HCT116 (cell line): Measurements from ENCODE around the gene ZNF585A. TPM values are rescaled to one million over a fixed set of nuclear protein-coding genes. Genes with fewer than 3 reads are reported as not detected.

Experiments
- ATAC-seq: fragments of 200-7000 bp; cut with Tn5 transposase; 2 replicates; pipeline ENCODE4 v1.9.1; 2020; ENCODE audit warnings: mild to moderate bottlenecking, moderate library complexity
- BruUV-seq: library from RNA; stranded (reverse); fragments of 400-500 nt; replicated peaks from 2 replicates; lab custom pipeline; 2021; lab: Mats Ljungman, UMichigan
- CTCF ChIA-PET: fragments of 300-600 bp; sonication (Branson Sonifier 250); formaldehyde crosslinking; loops from one replicate; lab custom pipeline; 2021; ENCODE audit warnings: antibody characterized with exemption; lab: Charles Lee
- POLR2A ChIA-PET: fragments of 300-600, 350-600 bp; sonication (Branson Sonifier 250); formaldehyde crosslinking; loops from one replicate; lab custom pipeline; 2021; ENCODE audit warnings: antibody characterized with exemption; lab: Charles Lee
- RAD21 ChIA-PET, 2 experiments: fragments of 300-600 bp; sonication (Branson Sonifier 250); formaldehyde crosslinking; loops; one replicate each; lab custom pipeline; 2023; ENCODE audit warnings: low total read pairs in 2 of 2; ENCODE audit not compliant: uncharacterized antibody in 2 of 2, unreplicated experiment in 2 of 2, low non-redundant PET in 1 of 2; lab: Charles Lee
- DNase-seq: peaks from one replicate; pipeline ENCODE4 v3.0.0-alpha.2; 2010; ENCODE audit warnings: low read depth, low spot score
- H2AFZ ChIP-seq: fragments of 200-600 bp; shearing (Covaris generic), sonication (generic); 2 replicates; pipeline ENCODE4 v1.6.1; 2017; ENCODE audit warnings: low read depth, mixed run types, mixed read lengths, antibody characterized with exemption, low read length; ENCODE audit not compliant: poor library complexity, severe bottlenecking
- H3K27ac ChIP-seq: 2 replicates; pipeline ENCODE4 v1.5.1; 2012; ENCODE audit warnings: low read depth, low read length
- H3K27me3 ChIP-seq: fragments of 200-600 bp; sonication (generic); 2 replicates; pipeline ENCODE4 v1.6.1; 2016; ENCODE audit warnings: mixed run types, low read length, mixed read lengths; ENCODE audit not compliant: insufficient read depth
- H3K36me3 ChIP-seq, 2 experiments: fragments of 200-500 bp in 1 of 2; fragments of 200-600 bp in 1 of 2; sonication (Bioruptor generic) in 1 of 2; sonication (generic) in 1 of 2; 2 replicates each; pipeline versions ENCODE4 v1.5.1 to v1.6.1; 2014 to 2016; ENCODE audit warnings: low read length in 2 of 2, inconsistent platforms in 1 of 2, mixed read lengths in 1 of 2, mixed run types in 1 of 2; ENCODE audit not compliant: insufficient read depth in 2 of 2, control insufficient read depth in 1 of 2
- H3K4me1 ChIP-seq, 2 experiments: fragments of 200-600 bp in 1 of 2; sonication (generic) in 1 of 2; 2 replicates each; pipeline versions ENCODE4 v1.5.1 to v1.6.1; 2012 to 2017; ENCODE audit warnings: low read length in 2 of 2, inconsistent platforms in 1 of 2, mild to moderate bottlenecking in 1 of 2, mixed read lengths in 1 of 2, mixed run types in 1 of 2, moderate library complexity in 1 of 2; ENCODE audit not compliant: insufficient read depth in 2 of 2, control insufficient read depth in 1 of 2
- H3K4me2 ChIP-seq: fragments of 200-600 bp; sonication (generic); 2 replicates; pipeline ENCODE4 v1.6.1; 2017; ENCODE audit warnings: mixed run types, low read length, mixed read lengths
- H3K4me3 ChIP-seq, 2 experiments: fragments of 200-600 bp in 1 of 2; sonication (generic) in 1 of 2; replicated peaks in 1 of 2; 2 replicates each; pipeline ENCODE4 v1.5.1; 2011 to 2016; ENCODE audit warnings: low read length in 2 of 2, control low read depth in 1 of 2, low read depth in 1 of 2, mild to moderate bottlenecking in 1 of 2, mixed read lengths in 1 of 2, mixed run types in 1 of 2
- H3K79me2 ChIP-seq: fragments of 200-600 bp; sonication (generic); 2 replicates; pipeline ENCODE4 v1.6.1; 2017; ENCODE audit warnings: mild to moderate bottlenecking, mixed run types, low read length, moderate library complexity, mixed read lengths; ENCODE audit not compliant: insufficient read depth
- H3K9ac ChIP-seq: fragments of 200-600 bp; sonication (generic); 2 replicates; pipeline ENCODE4 v1.6.1; 2016; ENCODE audit warnings: low read length, mixed read lengths
- H3K9me2 ChIP-seq: fragments of 200-600 bp; sonication (generic), shearing (Covaris generic); 2 replicates; pipeline ENCODE4 v1.6.1; 2017; ENCODE audit warnings: mixed run types, mild to moderate bottlenecking, moderate library complexity; ENCODE audit not compliant: insufficient read depth
- H3K9me3 ChIP-seq, 2 experiments: fragments of 200-500 bp in 1 of 2; fragments of 200-600 bp in 1 of 2; sonication (Bioruptor generic) in 1 of 2; sonication (generic) in 1 of 2; 2 replicates each; pipeline ENCODE4 v1.6.1; 2014 to 2017; ENCODE audit warnings: low read length in 2 of 2, mixed read lengths in 2 of 2, inconsistent platforms in 1 of 2, low read depth in 1 of 2, mild to moderate bottlenecking in 1 of 2, mixed run types in 1 of 2, moderate library complexity in 1 of 2; ENCODE audit not compliant: control insufficient read depth in 1 of 2, insufficient read depth in 1 of 2
- H4K20me1 ChIP-seq: fragments of 200-600 bp; sonication (generic), shearing (Covaris generic); 2 replicates; pipeline ENCODE4 v1.6.1; 2017; ENCODE audit warnings: mixed run types, mild to moderate bottlenecking, moderate library complexity; ENCODE audit not compliant: insufficient read depth
- ATF3 ChIP-seq: IDR thresholded peaks from 2 replicates; pipeline ENCODE4 v1.6.1; 2012
- CBX3 ChIP-seq: IDR thresholded peaks from 2 replicates; pipeline ENCODE4 v1.6.1; 2012; ENCODE audit warnings: low read depth
- ELF1 ChIP-seq: IDR thresholded peaks from 2 replicates; pipeline ENCODE4 v1.6.1; 2012; ENCODE audit warnings: low read depth, borderline replicate concordance
- FOSL1 ChIP-seq: IDR thresholded peaks from 2 replicates; pipeline ENCODE4 v1.6.1; 2012; ENCODE audit warnings: low read depth
- POLR2A ChIP-seq: IDR thresholded peaks from 2 replicates; pipeline ENCODE4 v1.7.0; 2011; ENCODE audit warnings: borderline replicate concordance; ENCODE audit not compliant: insufficient read depth, insufficient read length; ENCODE audit errors: extremely low read depth
- POLR2AphosphoS5 ChIP-seq: IDR thresholded peaks from 2 replicates; pipeline ENCODE4 v1.6.1; 2011; ENCODE audit warnings: mild to moderate bottlenecking, low read depth, low read length, moderate library complexity
- SIN3A ChIP-seq: IDR thresholded peaks from 2 replicates; pipeline ENCODE4 v1.6.1; 2012; ENCODE audit warnings: low read depth
- SP1 ChIP-seq: IDR thresholded peaks from 2 replicates; pipeline ENCODE4 v1.6.1; 2012; ENCODE audit warnings: low read depth
- YY1 ChIP-seq: IDR thresholded peaks from 2 replicates; pipeline ENCODE4 v1.6.1; 2011; ENCODE audit warnings: low read length, low read depth, moderate library complexity, mild to moderate bottlenecking; ENCODE audit not compliant: insufficient replicate concordance; ENCODE audit errors: extremely low read depth
- ZBTB33 ChIP-seq: IDR thresholded peaks from 2 replicates; pipeline ENCODE4 v1.6.1; 2011; ENCODE audit warnings: mild to moderate bottlenecking, low read length, moderate library complexity; ENCODE audit not compliant: insufficient replicate concordance; ENCODE audit errors: extremely low read depth
- ZFX ChIP-seq: fragments of 450-650 bp; IDR thresholded peaks from 2 replicates; pipeline ENCODE4 v1.6.1; 2017
- intact Hi-C: fragments of 100-400 bp; cut with micrococcal nuclease; formaldehyde crosslinking; loops from 2 replicates; pipeline ENCODE4 v1.10.0; 2022
- total RNA-seq: library from RNA; stranded (reverse); gene quantifications from one replicate; pipeline ENCODE4 v1.2.1, GENCODE V29; 2021; ENCODE audit not compliant: unreplicated experiment

Gene ZNF585A
- total RNA-seq, 1 experiment from 2014 or later, result 3.9 TPM

- ChIA-PET CTCF (no interaction called here), RAD21 (no interaction called here), POLR2A (interaction anchor here (0.5 to 1.4 kb wide), 5 partner anchors 9 to 1002 kb away, joined by 3 to 5 read pairs (median 4); partner anchors contain the start of gene ZNF585A)
- H3K4me3 ChIP-seq, result peak within 1 kb of the TSS; percentile 93 to 100
- no peaks in the 10 kb centered on the region for H3K27me3 ChIP-seq
- ATAC-seq, result peak; percentile 94
- H3K9me2 ChIP-seq, result no peaks in the 10 kb centered on the region
- no peaks in the 10 kb centered on the region; a peak in 1 of 4 replicates for H3K9me3 ChIP-seq
- H2AFZ ChIP-seq, result peak within 1 kb of the TSS; percentile 97
- H4K20me1 ChIP-seq, result no peaks in the 10 kb centered on the region
- 0 out of 2 replicates have a peak, but pooled peaks have one; percentile 27 for TF ChIP-seq CBX3
- peak; percentile 79 for TF ChIP-seq ELF1
- TF ChIP-seq ATF3, result no peak
- peak; percentile 34; the same call in 1 of the 2 replicates for TF ChIP-seq SIN3A
- TF ChIP-seq YY1, result peak; percentile 90
- TF ChIP-seq ZFX, result peak; percentile 41; the same call in 1 of the 2 replicates
- TF ChIP-seq FOSL1, result no peak
- TF ChIP-seq POLR2A, result peak; percentile 13
- TF ChIP-seq SP1, result peak; percentile 43
- peak; percentile 59 for TF ChIP-seq POLR2AphosphoS5
- TF ChIP-seq ZBTB33, result no peak
- DNase-seq, result peak; percentile 85
- H3K9ac ChIP-seq, result peak within 1 kb of the TSS; percentile 93
- 0 out of 4 replicates have a peak, but pooled peaks cover 0 to 3% of the 10 kb centered on the region in 2 experiments for H3K36me3 ChIP-seq
- H3K4me2 ChIP-seq, result peak within 1 kb of the TSS; percentile 99
- peaks cover 4 to 10% of the 10 kb centered on the region in 2 experiments; a peak in 2 of 4 replicates for H3K4me1 ChIP-seq
- no TSS peak for BruUV-seq
- H3K27ac ChIP-seq, result peak within 1 kb of the TSS; percentile 68
- H3K79me2 ChIP-seq, result peaks cover 17% of the 10 kb centered on the region
- intact Hi-C loops, result loop anchor here (5.0 to 10.0 kb wide), 4 partner anchors 46 to 1083 kb away; partner anchors contain the start of genes ZNF146, ZNF565, ZNF573 and ZNF585A
These were observed 45.5 kb upstream of the ZNF585A start, which contains the start of gene ZNF383 for GRCh38 chr19:37217775-37218591. Gene ZNF383, plus strand, starts transcription at chr19:37218214. Its CDS starts 12,240 bp downstream, at chr19:37230454.
